ENCODE data around the gene MIPEP. TPM values are rescaled to one million over a fixed set of nuclear protein-coding genes. Genes with fewer than 3 reads are reported as not detected.
A peak's percentile ranks its signal among the peaks of the same experiment; 100 is the strongest.

The MIPEP gene
- total RNA-seq, 2 donors from 2014 or later, result 26.2 to 27.1 TPM

DNA sequence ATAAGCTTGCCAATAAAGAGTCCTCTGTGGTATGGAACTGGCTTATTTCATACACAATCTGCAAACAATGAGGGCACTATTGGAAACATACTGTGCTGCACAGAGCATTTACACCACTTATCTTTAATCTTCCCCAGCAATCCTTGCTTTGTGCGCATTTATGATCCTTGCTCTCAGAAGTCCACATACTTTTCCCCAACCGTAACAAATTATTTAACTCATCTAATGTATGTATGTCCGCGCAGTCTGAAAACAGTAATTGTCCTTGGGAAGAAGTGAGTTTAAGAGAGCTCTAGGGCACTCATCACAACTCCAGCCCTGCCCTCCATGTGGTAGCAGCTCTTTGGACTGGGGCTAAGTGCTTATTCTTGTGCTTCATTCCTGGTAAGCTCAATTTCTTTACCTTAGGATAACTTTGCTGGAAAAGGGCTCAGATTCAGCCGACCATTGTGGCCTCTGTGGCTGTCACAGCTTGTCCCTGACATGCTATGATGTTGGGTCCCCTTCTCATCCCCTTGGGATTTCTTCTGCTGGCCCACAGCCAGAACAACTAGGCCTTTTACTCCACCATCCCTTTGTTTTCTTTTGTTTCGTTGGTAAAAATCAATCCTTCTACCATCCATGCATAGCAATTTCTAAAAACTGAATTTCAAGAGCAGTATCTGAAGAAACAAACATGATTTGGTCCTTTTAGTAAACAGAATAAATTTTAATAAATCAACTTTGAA is 166.3 kb downstream of the MIPEP start:
- WGBS, result 54% methylated on average over 6 of the region's 6 CpGs
- no peak overlapping the region for H3K4me3 ChIP-seq
- intact Hi-C loops (cut with DNase I), result no loop called here
- H3K4me1 ChIP-seq (replicated peaks), result no peaks in the 10 kb centered on the region
- H3K36me3 ChIP-seq, result no peaks in the 10 kb centered on the region
- peak overlapping the region; percentile 13 to 58 for H3K27ac ChIP-seq
- no peak for DNase-seq (ENCODE audit: low spot score)
- no peaks in the 10 kb centered on the region for H3K27me3 ChIP-seq (replicated peaks; ENCODE audit: insufficient read depth)
- H3K9me3 ChIP-seq, result no peaks in the 10 kb centered on the region
- no peak for TF ChIP-seq CTCF (IDR thresholded peaks at IDR 0.05)
- TF ChIP-seq POLR2AphosphoS5 (IDR thresholded peaks at IDR 0.05), result peak; percentile 24

GRCh38 chr13:23718996-23719395 is 170.2 kb downstream of the MIPEP start:
- intact Hi-C loops (cut with DNase I), result loop anchor here (5.0 kb wide), 1 partner anchor 153 kb away; no protein-coding TSS in a partner anchor
- WGBS, result 6% methylated on average over 2 of the region's 2 CpGs
- H3K4me3 ChIP-seq, result no peak overlapping the region

DNA sequence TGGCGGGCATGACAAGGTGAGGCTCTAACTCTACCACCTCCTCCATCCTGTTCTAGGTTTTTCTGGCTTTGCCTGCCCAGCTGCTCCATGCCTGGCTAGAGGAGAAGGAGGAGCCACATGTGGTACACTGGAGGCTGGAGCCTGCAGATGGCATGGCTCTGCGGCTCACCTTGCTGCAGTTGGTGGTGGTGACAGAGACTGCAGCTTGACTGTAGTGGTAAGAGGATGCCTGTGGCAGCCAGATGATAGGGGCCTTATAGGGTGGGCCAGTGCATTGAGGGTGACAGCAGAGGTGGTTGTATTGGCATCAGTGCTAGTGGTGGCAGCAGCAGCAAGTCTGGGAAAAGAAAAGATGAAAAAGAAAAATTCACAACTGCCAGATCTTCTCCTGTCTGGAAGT is 172.8 kb downstream of the MIPEP start:
- no peak for TF ChIP-seq POLR2AphosphoS5 (IDR thresholded peaks at IDR 0.05)
- no peak for TF ChIP-seq CTCF (IDR thresholded peaks at IDR 0.05)
- TF ChIP-seq POLR2A (IDR thresholded peaks at IDR 0.05), result no peak
- intact Hi-C loops (cut with DNase I), result loop anchor here (5.0 kb wide), 1 partner anchor 156 kb away; no protein-coding TSS in a partner anchor
- Histone ChIP-seq H3K27me3 (replicated peaks; ENCODE audit: insufficient read depth) (no peaks in the 10 kb centered on the region), H3K9me3 (no peaks in the 10 kb centered on the region), H3K4me3 (peak overlapping the region; percentile 1 to 9), H3K4me1 (replicated peaks) (no peaks in the 10 kb centered on the region), H3K36me3 (no peaks in the 10 kb centered on the region), H3K27ac (peak overlapping the region in 1 of 2 donors; percentile 58)
- DNase-seq (ENCODE audit: low spot score), result no peak
- 82% methylated on average over 2 of the region's 2 CpGs for WGBS

More at GRCh38 chr13:23718996-23719395, 170.2 kb downstream of the MIPEP start:
- Histone ChIP-seq H3K27me3 (replicated peaks; ENCODE audit: insufficient read depth) (no peaks in the 10 kb centered on the region), H3K4me1 (replicated peaks) (no peaks in the 10 kb centered on the region), H3K27ac (peak overlapping the region; percentile 17 to 58), H3K9me3 (no peaks in the 10 kb centered on the region), H3K36me3 (no peaks in the 10 kb centered on the region)
- TF ChIP-seq CTCF (IDR thresholded peaks at IDR 0.05) (no peak), POLR2AphosphoS5 (IDR thresholded peaks at IDR 0.05) (peak; percentile 63)
- DNase-seq (ENCODE audit: low spot score), result no peak

DNA sequence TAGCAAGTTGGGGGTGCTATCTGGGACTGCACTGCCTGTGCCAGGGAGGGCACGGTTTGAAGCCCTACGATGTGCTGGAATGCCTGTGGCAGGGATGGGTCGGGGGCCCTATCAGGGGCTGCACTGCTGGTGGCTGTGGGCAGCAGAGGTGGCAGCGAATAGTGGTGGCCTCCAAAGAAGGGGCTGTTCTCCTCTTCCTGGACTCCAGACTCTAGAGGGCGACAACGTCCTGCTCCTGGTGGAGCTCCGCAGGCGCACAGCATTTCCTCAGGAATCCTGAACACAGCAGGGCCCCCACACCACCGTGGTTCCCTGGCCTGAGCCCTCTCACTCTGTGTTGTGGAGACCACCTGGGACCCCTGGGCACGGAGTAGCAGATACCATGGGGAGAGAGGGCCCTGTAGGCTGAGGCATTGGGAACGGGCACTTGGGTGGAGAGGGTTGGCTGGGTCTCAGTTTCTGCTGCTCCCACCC is 173.4 kb downstream of the MIPEP start:
- H3K9me3 ChIP-seq, result no peaks in the 10 kb centered on the region
- no peak overlapping the region for H3K27ac ChIP-seq
- H3K36me3 ChIP-seq, result no peaks in the 10 kb centered on the region
- no peak for DNase-seq (ENCODE audit: low spot score)
- WGBS, result 80% methylated on average over 11 of the region's 11 CpGs
- H3K4me1 ChIP-seq (replicated peaks), result no peaks in the 10 kb centered on the region
- intact Hi-C loops (cut with DNase I), result loop anchor here (5.0 kb wide), 1 partner anchor 157 kb away; no protein-coding TSS in a partner anchor
- peak overlapping the region; percentile 1 to 9 for H3K4me3 ChIP-seq
- TF ChIP-seq CTCF (IDR thresholded peaks at IDR 0.05) (peak in 3 of 4 experiments; percentile 15 to 38 (median 24)), POLR2AphosphoS5 (IDR thresholded peaks at IDR 0.05) (no peak)
- H3K27me3 ChIP-seq (replicated peaks; ENCODE audit: insufficient read depth), result no peaks in the 10 kb centered on the region

All from prostate gland (tissue), 2 donors.